ENCODE measurements around the gene ACOXL.
A peak's percentile ranks its signal among the peaks of the same experiment; 100 is the strongest.

Gene ACOXL

GRCh38 chr2:111108745-111109271, 376.4 kb downstream of the ACOXL start:
- no peak for TF ChIP-seq CTCF (IDR thresholded peaks at IDR 0.05; ENCODE audit: low read depth, low read length, missing control alignments)
- no peak for DNase-seq (ENCODE audit: low read depth)
- no peak overlapping the region for H3K4me3 ChIP-seq (ENCODE audit: low read depth, low read length)

- no peak for TF ChIP-seq CTCF (IDR thresholded peaks at IDR 0.05; ENCODE audit: low read depth, low read length, missing control alignments)
- no peak overlapping the region for H3K4me3 ChIP-seq (ENCODE audit: low read depth, low read length)
- DNase-seq (ENCODE audit: low read depth), result no peak
Observed at GRCh38 chr2:111111101-111111755, 378.9 kb downstream of the ACOXL start.

- TF ChIP-seq CTCF (IDR thresholded peaks at IDR 0.05; ENCODE audit: low read depth, low read length, missing control alignments), result no peak
- DNase-seq (ENCODE audit: low read depth), result no peak
Observed at GRCh38 chr2:111113838-111114237, 381.5 kb downstream of the ACOXL start.

GRCh38 chr2:111116011-111116746, 383.8 kb downstream of the ACOXL start:
- no peak for DNase-seq (ENCODE audit: low read depth)
- no peak overlapping the region for H3K4me3 ChIP-seq (ENCODE audit: low read depth, low read length)
- TF ChIP-seq CTCF (IDR thresholded peaks at IDR 0.05; ENCODE audit: low read depth, low read length, missing control alignments), result no peak

More at GRCh38 chr2:111113838-111114237, 381.5 kb downstream of the ACOXL start:
- H3K4me3 ChIP-seq (ENCODE audit: low read depth, low read length), result no peak overlapping the region

GRCh38 chr2:111116843-111117597, 384.6 kb downstream of the ACOXL start:
- DNase-seq (ENCODE audit: low read depth), result no peak
- no peak overlapping the region for H3K4me3 ChIP-seq (ENCODE audit: low read depth, low read length)
- peak; percentile 91 for TF ChIP-seq CTCF (IDR thresholded peaks at IDR 0.05; ENCODE audit: low read depth, low read length, missing control alignments)

- H3K4me3 ChIP-seq (ENCODE audit: low read depth, low read length), result no peak overlapping the region
- DNase-seq (ENCODE audit: low read depth), result no peak
- TF ChIP-seq CTCF (IDR thresholded peaks at IDR 0.05; ENCODE audit: low read depth, low read length, missing control alignments), result no peak
Observed at GRCh38 chr2:111117598-111118480, 385.5 kb downstream of the ACOXL start.
